HepG2 (cell line): ENCODE measurements around the gene BCAS1. TPM values are rescaled to one million over a fixed set of nuclear protein-coding genes. Genes with fewer than 3 reads are reported as not detected.

Experiments used
- ATAC-seq: fragments of 200-7000 bp; cut with Tn5 transposase; 3 replicates; pipeline ENCODE4 v1.9.1; 2020; ENCODE audit warnings: mild to moderate bottlenecking, moderate library complexity
- BruUV-seq: library from RNA; stranded (reverse); fragments of 400-500 nt; replicated peaks from 2 replicates; lab custom pipeline; 2021; lab: Mats Ljungman, UMichigan
- CTCF ChIA-PET: fragments of 300-600 bp; formaldehyde crosslinking; extraction: SDS; loops from one replicate; lab custom pipeline; 2021; ENCODE audit warnings: low total read pairs, inconsistent platforms, low intra/inter-chr PET ratio; lab: Yijun Ruan, JAX
- POLR2A ChIA-PET: fragments of 350-600 bp; sonication (Branson Sonifier 250); formaldehyde crosslinking; loops from one replicate; lab custom pipeline; 2020; ENCODE audit warnings: antibody characterized with exemption, inconsistent platforms; lab: Yijun Ruan, JAX
- DNase-seq: peaks from one replicate; pipeline ENCODE4 v3.0.0-alpha.2; 2015; ENCODE audit warnings: low spot score
- FAIRE-seq: peaks from 3 replicates; lab custom pipeline; 2011; peaks lifted over from hg19 to GRCh38; lab: Jason Lieb, UNC
- H2AFZ ChIP-seq: one replicate; pipeline ENCODE4 v1.6.1; 2011; ENCODE audit warnings: low read length, inconsistent platforms
- H3K27ac ChIP-seq: fragments of 300-600 bp; 3 replicates; pipeline ENCODE4 v1.8.0; 2011; ENCODE audit warnings: mixed run types, mild to moderate bottlenecking, mixed read lengths, low read length, inconsistent platforms; ENCODE audit not compliant: insufficient read depth; ENCODE audit errors: extremely low read length
- H3K27me3 ChIP-seq, 2 experiments: fragments of 200-600 bp in 1 of 2; 2 replicates in 1 of 2; 3 replicates in 1 of 2; pipeline versions ENCODE4 v1.6.0 to v1.8.0; 2011; ENCODE audit warnings: low read length in 2 of 2, mild to moderate bottlenecking in 2 of 2, moderate library complexity in 2 of 2, inconsistent platforms in 1 of 2; ENCODE audit not compliant: insufficient read depth in 2 of 2, control insufficient read depth in 1 of 2
- H3K36me3 ChIP-seq, 2 experiments: fragments of 200-600 bp in 1 of 2; replicated peaks in 1 of 2; 2 replicates in 1 of 2; 3 replicates in 1 of 2; pipeline versions ENCODE4 v1.5.1 to v1.8.0; 2011; ENCODE audit warnings: low read length in 2 of 2, inconsistent platforms in 1 of 2; ENCODE audit not compliant: insufficient read depth in 2 of 2, control insufficient read depth in 1 of 2
- H3K4me1 ChIP-seq: 2 replicates; pipeline ENCODE4 v1.5.1; 2012; ENCODE audit warnings: low read length, inconsistent platforms; ENCODE audit not compliant: insufficient read depth
- H3K4me2 ChIP-seq: 2 replicates; pipeline ENCODE4 v1.6.0; 2011; ENCODE audit warnings: low read depth, low read length, inconsistent platforms
- H3K4me3 ChIP-seq, 3 experiments: fragments of 200-600 bp in 1 of 3; sonication (generic), shearing (Covaris generic) in 1 of 3; replicated peaks in 1 of 3; 2 replicates each; pipeline ENCODE4 v1.5.1; 2011 to 2016; ENCODE audit warnings: low read length in 3 of 3, inconsistent platforms in 2 of 3, low read depth in 2 of 3, mild to moderate bottlenecking in 2 of 3, control low read depth in 1 of 3, mixed read lengths in 1 of 3; ENCODE audit not compliant: insufficient read depth in 1 of 3
- H3K79me2 ChIP-seq: one replicate; pipeline ENCODE4 v1.6.1; 2011; ENCODE audit warnings: low read length, inconsistent platforms; ENCODE audit not compliant: insufficient read depth
- H3K9ac ChIP-seq: 2 replicates; pipeline ENCODE4 v1.6.0; 2011; ENCODE audit warnings: mild to moderate bottlenecking, low read depth, low read length, inconsistent platforms; ENCODE audit not compliant: insufficient read depth
- H3K9me3 ChIP-seq: 2 replicates; pipeline ENCODE4 v1.5.1; 2012; ENCODE audit warnings: mild to moderate bottlenecking, low read length
- H4K20me1 ChIP-seq: 2 replicates; pipeline ENCODE4 v1.6.0; 2011; ENCODE audit warnings: inconsistent platforms, mild to moderate bottlenecking, low read length, moderate library complexity; ENCODE audit not compliant: insufficient read depth
- AHDC1 ChIP-seq: sonication (generic); formaldehyde crosslinking; IDR thresholded peaks from 2 replicates; pipeline ENCODE4 v1.5.1; 2020; ENCODE audit warnings: mild to moderate bottlenecking, missing genetic modification reagents, borderline replicate concordance
- ARID5B ChIP-seq: IDR thresholded peaks from 2 replicates; pipeline ENCODE4 v1.4.0; 2020; ENCODE audit warnings: mild to moderate bottlenecking, missing genetic modification reagents
- CENPBD1 ChIP-seq: sonication (generic); formaldehyde crosslinking; IDR thresholded peaks from 2 replicates; pipeline ENCODE4 v1.8.0; 2022; ENCODE audit warnings: missing genetic modification reagents, low read depth, mild to moderate bottlenecking, borderline replicate concordance
- EP300 ChIP-seq, 3 experiments: sonication (generic) in 1 of 3; formaldehyde crosslinking in 1 of 3; IDR thresholded peaks; 2 replicates each; pipeline versions ENCODE4 v1.5.1 to v1.6.1; 2011 to 2020; ENCODE audit warnings: low read depth in 2 of 3, low read length in 2 of 3, borderline replicate concordance in 1 of 3, improper control_type of control experiment in 1 of 3, mild to moderate bottlenecking in 1 of 3, missing genetic modification reagents in 1 of 3, moderate library complexity in 1 of 3
- FOSL2 ChIP-seq: sonication (generic); formaldehyde crosslinking; IDR thresholded peaks from 2 replicates; pipeline ENCODE4 v1.4.0; 2020; ENCODE audit warnings: missing genetic modification reagents
- FOXA1 ChIP-seq, 2 experiments: fragments of 450-650 bp in 1 of 2; sonication (generic) in 1 of 2; formaldehyde crosslinking in 1 of 2; IDR thresholded peaks; 2 replicates each; pipeline versions ENCODE4 v1.4.0 to v1.6.1; 2016 to 2020; ENCODE audit warnings: missing genetic modification reagents in 1 of 2
- HHEX ChIP-seq: IDR thresholded peaks from 2 replicates; pipeline ENCODE4 v1.6.1; 2016; ENCODE audit warnings: control low read depth
- MAFK ChIP-seq, 2 experiments: IDR thresholded peaks in 1 of 2; conservative IDR thresholded peaks in 1 of 2; 2 replicates each; pipeline ENCODE4 v1.6.1; 2011; ENCODE audit warnings: improper control_type of control experiment in 2 of 2, low read length in 2 of 2
- SKI ChIP-seq: fragments of 450-650 bp; IDR thresholded peaks from one replicate; pipeline ENCODE4 v1.6.1; 2018; ENCODE audit warnings: mild to moderate bottlenecking; ENCODE audit not compliant: partially characterized antibody
- SMARCE1 ChIP-seq: fragments of 450-650 bp; IDR thresholded peaks from 2 replicates; pipeline ENCODE4 v1.6.1; 2017; ENCODE audit warnings: borderline replicate concordance
- TBX3 ChIP-seq: fragments of 450-650 bp; IDR thresholded peaks from 2 replicates; pipeline ENCODE4 v1.6.1; 2017; ENCODE audit warnings: antibody characterized with exemption, mild to moderate bottlenecking, inconsistent platforms, borderline replicate concordance
- TEAD3 ChIP-seq: optimal IDR thresholded peaks from 2 replicates; pipeline ENCODE3; 2016; ENCODE audit warnings: borderline replicate concordance
- ZNF337 ChIP-seq: sonication (generic); formaldehyde crosslinking; IDR thresholded peaks from 2 replicates; pipeline ENCODE4 v1.5.1; 2020; ENCODE audit warnings: missing genetic modification reagents, low read depth, mild to moderate bottlenecking, borderline replicate concordance
- WGBS: methylation state at CpG from one replicate; pipeline ENCODE4 v1.1.6; 2017; ENCODE audit warnings: low lambda C conversion rate; 5-methylcytosine and 5-hydroxymethylcytosine counted together
- in situ Hi-C: cut with HindIII; loops from 2 replicates; pipeline ENCODE4 v1.10.0; 2017; ENCODE audit warnings: low pct_unique_long_range_greater_than_20kb; ENCODE audit not compliant: extremely low pct_ligation_motif_present
- intact Hi-C: fragments of 100-400 bp; cut with micrococcal nuclease; formaldehyde crosslinking; loops from one replicate; pipeline ENCODE4 v1.10.0; 2022; ENCODE audit not compliant: unreplicated experiment
- polyA plus RNA-seq, 8 experiments: library from polyadenylated mRNA; depleted of rRNA in 3 of 8; stranded (reverse) in 7 of 8; unstranded in 1 of 8; fragments of >200 nt; fragmentation: Illumina TruSeq in 4 of 8; extraction: Trizol in 4 of 8; gene quantifications; 2 replicates each; pipeline versions ENCODE4 v1.2.1 to v1.2.3, GENCODE V29; 2011 to 2016; ENCODE audit warnings: low read depth in 4 of 8, missing spikeins in 1 of 8, mixed read lengths in 1 of 8; ENCODE audit not compliant: insufficient read depth in 1 of 8
- total RNA-seq, 5 experiments: library from RNA; depleted of rRNA; stranded (reverse); fragments of >200 nt; fragmentation: Illumina TruSeq; extraction: Trizol; gene quantifications; 2 replicates each; pipeline ENCODE4 v1.2.3, GENCODE V29; 2016; ENCODE audit warnings: low read depth in 1 of 5

The BCAS1 gene
- total and polyA plus RNA-seq, 2 of the 13 experiments (the other 11 are each of a cell fraction or from before 2014, with no cell fraction given): 0.55 to 0.91 TPM

- peak; percentile 87 for ATAC-seq
- CTCF ChIA-PET: no interaction called here
- no TSS peak for BruUV-seq
- no peaks in the 10 kb centered on the region for H3K36me3 ChIP-seq
- no peak overlapping the region for H3K27ac ChIP-seq
- DNase-seq: peak; percentile 75
- H3K4me3 ChIP-seq: no peak overlapping the region
- no peaks in the 10 kb centered on the region for H4K20me1 ChIP-seq
- in situ Hi-C loops: loop anchor here (5.0 kb wide), 1 partner anchor 562 kb away; no protein-coding TSS in a partner anchor
- no peaks in the 10 kb centered on the region for H3K9me3 ChIP-seq
- no peaks in the 10 kb centered on the region for H3K79me2 ChIP-seq
- H2AFZ ChIP-seq: no peak overlapping the region
- FAIRE-seq: peak; percentile 53
- H3K4me1 ChIP-seq: peaks cover 31% of the 10 kb centered on the region
- POLR2A ChIA-PET: interaction anchor here (3.2 kb wide), 1 partner anchor 17 kb away, joined by 16 read pairs; no protein-coding TSS in a partner anchor
- 11% methylated on average over 5 of the region's 5 CpGs for WGBS
- H3K9ac ChIP-seq: no peak overlapping the region
- intact Hi-C loops: no loop called here
- no peak overlapping the region for H3K4me2 ChIP-seq
- H3K27me3 ChIP-seq: peaks cover 0 to 6% of the 10 kb centered on the region in 2 experiments; a peak in 2 of 5 replicates
- TF ChIP-seq CENPBD1 (CRISPR knock-in tag): no peak
- no peak for TF ChIP-seq SMARCE1
- TF ChIP-seq ZNF337 (CRISPR knock-in tag): no peak
- peak; percentile 90 for TF ChIP-seq FOXA1 (IDR thresholded peaks at IDR 0.05)
- peak; percentile 74 for TF ChIP-seq FOXA1 (CRISPR knock-in tag; IDR thresholded peaks at IDR 0.05)
- TF ChIP-seq AHDC1 (CRISPR knock-in tag): peak; percentile 27; the same call in 1 of the 2 replicates
- TF ChIP-seq MAFK (conservative IDR thresholded peaks at IDR 0.05 in 1 of 2, IDR thresholded peaks at IDR 0.05 in 1 of 2; ENCODE audit: low read length in 2 of 2): peak in 1 of 2 experiments; percentile 46; a peak in 1 of 4 replicates
- TF ChIP-seq EP300 (IDR thresholded peaks at IDR 0.05; ENCODE audit: low read depth in 2 of 2, low read length in 2 of 2): peak in 1 of 2 experiments; percentile 35; a peak in 1 of 4 replicates
- TF ChIP-seq EP300 (CRISPR knock-in tag; IDR thresholded peaks at IDR 0.05; ENCODE audit: borderline replicate concordance): no peak
- peak; percentile 49 for TF ChIP-seq FOSL2
- peak; percentile 26 for TF ChIP-seq SKI
- TF ChIP-seq TBX3: peak; percentile 87
- peak; percentile 68 for TF ChIP-seq ARID5B (CRISPR knock-in tag)
- peak; percentile 49 for TF ChIP-seq TEAD3
- TF ChIP-seq HHEX (CRISPR knock-in tag): peak; percentile 87
These were observed 14.5 kb upstream of the BCAS1 start for GRCh38 chr20:54084727-54085388.
